ENCODE data around the gene PPIF.

Gene PPIF

GRCh38 chr10:79313320-79313719 is 33.9 kb upstream of the PPIF start:
- POLR2A ChIA-PET, result no interaction called here

GRCh38 chr10:79313911-79314439 is 33.3 kb upstream of the PPIF start:
- DNase-seq (ENCODE audit: extremely low spot score), result no peak
- no peak for TF ChIP-seq CTCF (IDR thresholded peaks at IDR 0.05; ENCODE audit: control extremely low read depth, extremely low read depth, low read depth, missing control alignments)
- POLR2A ChIA-PET, result no interaction called here
- CTCF ChIA-PET, result no interaction called here

More at GRCh38 chr10:79313320-79313719, 33.9 kb upstream of the PPIF start:
- DNase-seq (ENCODE audit: extremely low spot score), result no peak
- CTCF ChIA-PET, result no interaction called here
- no peak for TF ChIP-seq CTCF (IDR thresholded peaks at IDR 0.05; ENCODE audit: control extremely low read depth, extremely low read depth, low read depth, missing control alignments)

- ChIA-PET CTCF (interaction anchor here (0.7 to 1.4 kb wide), 4 partner anchors 22 to 59 kb away, joined by 3 to 4 read pairs (median 4); no protein-coding TSS in a partner anchor), POLR2A (no interaction called here)
- no peak for DNase-seq (ENCODE audit: extremely low spot score)
- TF ChIP-seq CTCF (IDR thresholded peaks at IDR 0.05; ENCODE audit: control extremely low read depth, extremely low read depth, low read depth, missing control alignments), result no peak
Measured at GRCh38 chr10:79314761-79315601, 32.3 kb upstream of the PPIF start.

GRCh38 chr10:79315602-79315920 is 31.7 kb upstream of the PPIF start:
- no peak for TF ChIP-seq CTCF (IDR thresholded peaks at IDR 0.05; ENCODE audit: control extremely low read depth, extremely low read depth, low read depth, missing control alignments)
- DNase-seq (ENCODE audit: extremely low spot score), result no peak
- CTCF ChIA-PET, result interaction anchor here (1.1 to 1.4 kb wide), 4 partner anchors 31 to 59 kb away, joined by 3 to 4 read pairs (median 4); no protein-coding TSS in a partner anchor
- POLR2A ChIA-PET, result no interaction called here

- TF ChIP-seq CTCF (IDR thresholded peaks at IDR 0.05; ENCODE audit: control extremely low read depth, extremely low read depth, low read depth, missing control alignments), result peak; percentile 2
- ChIA-PET POLR2A (interaction anchor here (0.6 kb wide), 1 partner anchor 41 kb away, joined by 3 read pairs; no protein-coding TSS in a partner anchor), CTCF (interaction anchor here (0.8 to 1.3 kb wide), 5 partner anchors 29 to 61 kb away, joined by 3 to 5 read pairs (median 4); no protein-coding TSS in a partner anchor)
- DNase-seq (ENCODE audit: extremely low spot score), result peak; percentile 62
Measured at GRCh38 chr10:79316671-79317431, 30.4 kb upstream of the PPIF start.

GRCh38 chr10:79318369-79318768 is 28.9 kb upstream of the PPIF start:
- POLR2A ChIA-PET, result no interaction called here
- CTCF ChIA-PET, result interaction anchor here (1.0 to 1.6 kb wide), 4 partner anchors 18 to 30 kb away, joined by 3 to 4 read pairs (median 3); no protein-coding TSS in a partner anchor
- no peak for DNase-seq (ENCODE audit: extremely low spot score)
- TF ChIP-seq CTCF (IDR thresholded peaks at IDR 0.05; ENCODE audit: control extremely low read depth, extremely low read depth, low read depth, missing control alignments), result no peak

Measured in GM10248 (cell line).